ENCODE results near the gene PDIA5.

GRCh38 chr3:123084738-123085237, 18.0 kb downstream of the PDIA5 start:
- TF ChIP-seq, protein P1, sequence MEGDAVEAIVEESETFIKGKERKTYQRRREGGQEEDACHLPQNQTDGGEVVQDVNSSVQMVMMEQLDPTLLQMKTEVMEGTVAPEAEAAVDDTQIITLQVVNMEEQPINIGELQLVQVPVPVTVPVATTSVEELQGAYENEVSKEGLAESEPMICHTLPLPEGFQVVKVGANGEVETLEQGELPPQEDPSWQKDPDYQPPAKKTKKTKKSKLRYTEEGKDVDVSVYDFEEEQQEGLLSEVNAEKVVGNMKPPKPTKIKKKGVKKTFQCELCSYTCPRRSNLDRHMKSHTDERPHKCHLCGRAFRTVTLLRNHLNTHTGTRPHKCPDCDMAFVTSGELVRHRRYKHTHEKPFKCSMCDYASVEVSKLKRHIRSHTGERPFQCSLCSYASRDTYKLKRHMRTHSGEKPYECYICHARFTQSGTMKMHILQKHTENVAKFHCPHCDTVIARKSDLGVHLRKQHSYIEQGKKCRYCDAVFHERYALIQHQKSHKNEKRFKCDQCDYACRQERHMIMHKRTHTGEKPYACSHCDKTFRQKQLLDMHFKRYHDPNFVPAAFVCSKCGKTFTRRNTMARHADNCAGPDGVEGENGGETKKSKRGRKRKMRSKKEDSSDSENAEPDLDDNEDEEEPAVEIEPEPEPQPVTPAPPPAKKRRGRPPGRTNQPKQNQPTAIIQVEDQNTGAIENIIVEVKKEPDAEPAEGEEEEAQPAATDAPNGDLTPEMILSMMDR (IDR thresholded peaks at IDR 0.05), result no peak
- TF ChIP-seq POLR2A (IDR thresholded peaks at IDR 0.05), result no peak
